Bronchial epithelial cell (primary cell): ENCODE results near the gene MRPL20. TPM values are rescaled to one million over a fixed set of nuclear protein-coding genes. Genes with fewer than 3 reads are reported as not detected.

Experiments used
- DNase-seq: peaks from one replicate; pipeline ENCODE4 v3.0.0-alpha.2; 2010; ENCODE audit warnings: low read depth
- FAIRE-seq: peaks from 2 replicates; lab custom pipeline; 2011; peaks lifted over from hg19 to GRCh38; lab: Jason Lieb, UNC
- H3K27me3 ChIP-seq: 2 replicates; pipeline ENCODE4 v1.5.1; 2011; ENCODE audit warnings: low read length; ENCODE audit not compliant: control insufficient read depth, insufficient read depth
- H3K36me3 ChIP-seq: 2 replicates; pipeline ENCODE4 v1.5.1; 2011; ENCODE audit warnings: low read length; ENCODE audit not compliant: control insufficient read depth, insufficient read depth
- H3K4me3 ChIP-seq: 2 replicates; pipeline ENCODE4 v1.5.1; 2011; ENCODE audit warnings: mild to moderate bottlenecking, low read depth, low read length, control low read depth
- CTCF ChIP-seq: IDR thresholded peaks from 2 replicates; pipeline ENCODE4 v1.5.1; 2011; ENCODE audit warnings: mild to moderate bottlenecking, moderate library complexity, low read length, control low read depth, inconsistent platforms; ENCODE audit not compliant: insufficient read depth, severe bottlenecking
- total RNA-seq: library from RNA; depleted of rRNA; stranded (reverse); fragments of >200 nt; gene quantifications from 2 replicates; pipeline ENCODE4 v1.2.1, GENCODE V29; 2014

The MRPL20 gene
- total RNA-seq, 1 donor from 2014 or later, result 46.3 TPM

- peak; percentile 71 for DNase-seq
- no peak for TF ChIP-seq CTCF
- Histone ChIP-seq H3K36me3 (no peaks in the 10 kb centered on the region), H3K4me3 (no peak overlapping the region), H3K27me3 (no peaks in the 10 kb centered on the region)
- FAIRE-seq, result no peak
Observed at GRCh38 chr1:1422465-1423244, 15.6 kb upstream of the MRPL20 start.

GRCh38 chr1:1421907-1422464 lies 14.9 kb upstream of the MRPL20 start:
- Histone ChIP-seq H3K27me3 (no peaks in the 10 kb centered on the region), H3K36me3 (no peaks in the 10 kb centered on the region), H3K4me3 (no peak overlapping the region)
- no peak for TF ChIP-seq CTCF
- FAIRE-seq (no peak), DNase-seq (no peak)

GRCh38 chr1:1421147-1421906 lies 14.2 kb upstream of the MRPL20 start, which contains the start of gene ANKRD65:
ANKRD65 (minus strand) TSS chr1:1421276; CDS start chr1:1421005, 271 bp downstream.
- Histone ChIP-seq H3K27me3 (no peaks in the 10 kb centered on the region), H3K4me3 (peak within 1 kb of the TSS; percentile 39), H3K36me3 (no peaks in the 10 kb centered on the region)
- TF ChIP-seq CTCF, result no peak
- DNase-seq (peak; percentile 67), FAIRE-seq (no peak)

GRCh38 chr1:1420654-1421141 lies 13.6 kb upstream of the MRPL20 start:
- no peaks in the 10 kb centered on the region for H3K27me3 ChIP-seq
- DNase-seq, result no peak
- H3K36me3 ChIP-seq, result no peaks in the 10 kb centered on the region
- no peak for TF ChIP-seq CTCF
- FAIRE-seq, result no peak
- H3K4me3 ChIP-seq, result peak overlapping the region; percentile 39

GRCh38 chr1:1419813-1420653 lies 12.9 kb upstream of the MRPL20 start:
- DNase-seq, result no peak
- no peaks in the 10 kb centered on the region for H3K36me3 ChIP-seq
- peak overlapping the region; percentile 39 for H3K4me3 ChIP-seq
- no peaks in the 10 kb centered on the region for H3K27me3 ChIP-seq
- no peak for FAIRE-seq
- TF ChIP-seq CTCF, result no peak
